Prostate gland (tissue), 2 donors: ENCODE data around the gene MAP6. TPM values are rescaled to one million over a fixed set of nuclear protein-coding genes. Genes with fewer than 3 reads are reported as not detected.
A peak's percentile ranks its signal among the peaks of the same experiment; 100 is the strongest.
"Not testable (repeated sequence)": the region's sequence is repeated elsewhere in the genome, so short reads cannot be mapped to it uniquely, and the experiment has no call there.

Experiments used
- DNase-seq: peaks from one replicate; pipeline ENCODE4 v3.0.0-alpha.2; 2019; ENCODE audit warnings: low spot score
- H3K27ac ChIP-seq, 2 donors: fragments of 200-600 bp; sonication (generic); 2 replicates each; pipeline ENCODE4 v1.5.1; 2017 to 2019
- H3K27me3 ChIP-seq: fragments of 200-600 bp; sonication (generic); replicated peaks from 2 replicates; pipeline ENCODE4 v1.5.1; 2019; ENCODE audit not compliant: insufficient read depth
- H3K36me3 ChIP-seq, 2 donors: fragments of 200-600 bp; sonication (generic); 1 replicate in 1 of 2; 2 replicates in 1 of 2; pipeline versions ENCODE4 v1.5.1 to v1.8.1; 2017 to 2019
- H3K4me1 ChIP-seq: fragments of 200-600 bp; sonication (generic); replicated peaks from 2 replicates; pipeline ENCODE4 v1.5.1; 2019
- H3K4me3 ChIP-seq, 2 donors: fragments of 200-600 bp; sonication (generic); 2 replicates each; pipeline ENCODE4 v1.5.1; 2017 to 2019
- H3K9me3 ChIP-seq: fragments of 200-600 bp; sonication (generic); 2 replicates; pipeline ENCODE4 v1.5.1; 2017
- CTCF ChIP-seq, 4 experiments: fragments of 200-600 bp in 2 of 4; fragments of 450-650 bp in 2 of 4; sonication (generic) in 2 of 4; IDR thresholded peaks; 1 replicate in 3 of 4; 2 replicates in 1 of 4; pipeline ENCODE4 v1.5.1; 2016 to 2019; ENCODE audit warnings: antibody characterized with exemption in 4 of 4, mild to moderate bottlenecking in 2 of 4, moderate library complexity in 2 of 4
- POLR2A ChIP-seq: fragments of 450-650 bp; IDR thresholded peaks from one replicate; pipeline ENCODE4 v1.6.1; 2016; ENCODE audit warnings: antibody characterized with exemption, mild to moderate bottlenecking
- POLR2AphosphoS5 ChIP-seq: sonication (generic); formaldehyde crosslinking; IDR thresholded peaks from one replicate; pipeline ENCODE4 v1.6.1; 2017; ENCODE audit warnings: antibody characterized with exemption
- WGBS: methylation state at CpG from one replicate; pipeline ENCODE4 v1.1.5; 2018; 5-methylcytosine and 5-hydroxymethylcytosine counted together
- intact Hi-C: fragments of 100-400 bp; cut with DNase I; formaldehyde crosslinking; loops from one replicate; pipeline ENCODE4 v1.14.2; 2022
- total RNA-seq, 2 donors: library from RNA; depleted of rRNA; stranded (reverse); fragments of >200 nt; gene quantifications; one replicate each; pipeline ENCODE4 v1.1.0, GENCODE V29; 2016

MAP6 gene
- total RNA-seq, 2 donors from 2014 or later, result 15.8 to 21.5 TPM

- Histone ChIP-seq H3K27me3 (no peaks in the 10 kb centered on the region), H3K4me3 (no peak overlapping the region), H3K27ac (no peak overlapping the region), H3K36me3 (no peaks in the 10 kb centered on the region), H3K9me3 (no peaks in the 10 kb centered on the region), H3K4me1 (no peaks in the 10 kb centered on the region)
- TF ChIP-seq CTCF (IDR thresholded peaks at IDR 0.05) (no peak), POLR2AphosphoS5 (no peak), POLR2A (no peak)
- DNase-seq, result no peak
- intact Hi-C loops, result loop anchor here (10.0 kb wide), 1 partner anchor 75 kb away; the partner anchor contains the start of gene MAP6
- 77% methylated on average over 2 of the region's 2 CpGs for WGBS
Measured at GRCh38 chr11:75589933-75590332, 78.9 kb downstream of the MAP6 start.

- Histone ChIP-seq H3K9me3 (no peaks in the 10 kb centered on the region), H3K27ac (no peak overlapping the region), H3K4me3 (no peak overlapping the region), H3K4me1 (no peaks in the 10 kb centered on the region), H3K36me3 (no peaks in the 10 kb centered on the region), H3K27me3 (no peaks in the 10 kb centered on the region)
- intact Hi-C loops, result loop anchor here (10.0 kb wide), 1 partner anchor 76 kb away; the partner anchor contains the start of gene MAP6
- TF ChIP-seq POLR2AphosphoS5 (no peak), CTCF (IDR thresholded peaks at IDR 0.05) (no peak), POLR2A (no peak)
- 91% methylated on average over 7 of the region's 7 CpGs for WGBS
- no peak for DNase-seq
Measured at GRCh38 chr11:75589051-75589450, 79.8 kb downstream of the MAP6 start.

- H3K4me3 ChIP-seq, result no peak overlapping the region
- no peaks in the 10 kb centered on the region for H3K4me1 ChIP-seq
- DNase-seq, result no peak
- H3K36me3 ChIP-seq, result no peaks in the 10 kb centered on the region
- intact Hi-C loops, result loop anchor here (10.0 kb wide), 1 partner anchor 77 kb away; the partner anchor contains the start of gene MAP6
- no peak overlapping the region for H3K27ac ChIP-seq
- whole genome bisulfite sequencing, result 87% methylated on average over 6 of the region's 6 CpGs
- H3K27me3 ChIP-seq, result no peaks in the 10 kb centered on the region
- TF ChIP-seq CTCF (IDR thresholded peaks at IDR 0.05), result no peak
- TF ChIP-seq POLR2A, result no peak
- no peak for TF ChIP-seq POLR2AphosphoS5
- no peaks in the 10 kb centered on the region for H3K9me3 ChIP-seq
Measured at GRCh38 chr11:75588051-75588481, 80.8 kb downstream of the MAP6 start.

GRCh38 chr11:75586395-75586794 lies 82.4 kb downstream of the MAP6 start:
- H3K9me3 ChIP-seq, result no peaks in the 10 kb centered on the region
- no peaks in the 10 kb centered on the region for H3K36me3 ChIP-seq
- no peak overlapping the region for H3K27ac ChIP-seq
- 93% methylated on average over 3 of the region's 3 CpGs for WGBS
- intact Hi-C loops, result loop anchor here (10.0 kb wide), 1 partner anchor 78 kb away; the partner anchor contains the start of gene MAP6
- H3K4me1 ChIP-seq, result no peaks in the 10 kb centered on the region
- TF ChIP-seq CTCF (IDR thresholded peaks at IDR 0.05) (no peak), POLR2A (no peak), POLR2AphosphoS5 (no peak)
- H3K4me3 ChIP-seq, result no peak overlapping the region
- H3K27me3 ChIP-seq, result no peaks in the 10 kb centered on the region
- no peak for DNase-seq

- WGBS, result 95% methylated on average over 8 of the region's 8 CpGs
- H3K4me3 ChIP-seq, result no peak overlapping the region
- H3K36me3 ChIP-seq, result no peaks in the 10 kb centered on the region
- TF ChIP-seq POLR2A, result no peak
- no peak for TF ChIP-seq CTCF (IDR thresholded peaks at IDR 0.05)
- TF ChIP-seq POLR2AphosphoS5, result no peak
- intact Hi-C loops, result loop anchor here (10.0 kb wide), 1 partner anchor 80 kb away; the partner anchor contains the start of gene MAP6
- no peak for DNase-seq
- no peaks in the 10 kb centered on the region for H3K9me3 ChIP-seq
- no peaks in the 10 kb centered on the region for H3K4me1 ChIP-seq
- no peak overlapping the region for H3K27ac ChIP-seq
- H3K27me3 ChIP-seq, result no peaks in the 10 kb centered on the region
Measured at GRCh38 chr11:75585293-75585670, 83.6 kb downstream of the MAP6 start.

- H3K4me3 ChIP-seq, H3K27me3 ChIP-seq, DNase-seq, H3K4me1 ChIP-seq, H3K9me3 ChIP-seq, H3K36me3 ChIP-seq: not testable (repeated sequence)
- 88% methylated on average over 12 of the region's 12 CpGs for WGBS
- intact Hi-C loops, result loop anchor here (10.0 kb wide), 1 partner anchor 80 kb away; the partner anchor contains the start of gene MAP6
- peak overlapping the region; percentile 87 to 89 for H3K27ac ChIP-seq
Measured at GRCh38 chr11:75584659-75585292, 84.1 kb downstream of the MAP6 start.
